Parietal lobe (tissue), 1 donor: Measurements from ENCODE around the gene GLIPR1L1. TPM values are rescaled to one million over a fixed set of nuclear protein-coding genes. Genes with fewer than 3 reads are reported as not detected.

Experiments used
- total RNA-seq: library from RNA; depleted of rRNA; stranded (reverse); fragments of >200 nt; gene quantifications from one replicate; pipeline ENCODE4 v1.2.3, GENCODE V29; 2014

GLIPR1L1 gene, protein sequence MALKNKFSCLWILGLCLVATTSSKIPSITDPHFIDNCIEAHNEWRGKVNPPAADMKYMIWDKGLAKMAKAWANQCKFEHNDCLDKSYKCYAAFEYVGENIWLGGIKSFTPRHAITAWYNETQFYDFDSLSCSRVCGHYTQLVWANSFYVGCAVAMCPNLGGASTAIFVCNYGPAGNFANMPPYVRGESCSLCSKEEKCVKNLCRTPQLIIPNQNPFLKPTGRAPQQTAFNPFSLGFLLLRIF
- not detected for total RNA-seq

DNA sequence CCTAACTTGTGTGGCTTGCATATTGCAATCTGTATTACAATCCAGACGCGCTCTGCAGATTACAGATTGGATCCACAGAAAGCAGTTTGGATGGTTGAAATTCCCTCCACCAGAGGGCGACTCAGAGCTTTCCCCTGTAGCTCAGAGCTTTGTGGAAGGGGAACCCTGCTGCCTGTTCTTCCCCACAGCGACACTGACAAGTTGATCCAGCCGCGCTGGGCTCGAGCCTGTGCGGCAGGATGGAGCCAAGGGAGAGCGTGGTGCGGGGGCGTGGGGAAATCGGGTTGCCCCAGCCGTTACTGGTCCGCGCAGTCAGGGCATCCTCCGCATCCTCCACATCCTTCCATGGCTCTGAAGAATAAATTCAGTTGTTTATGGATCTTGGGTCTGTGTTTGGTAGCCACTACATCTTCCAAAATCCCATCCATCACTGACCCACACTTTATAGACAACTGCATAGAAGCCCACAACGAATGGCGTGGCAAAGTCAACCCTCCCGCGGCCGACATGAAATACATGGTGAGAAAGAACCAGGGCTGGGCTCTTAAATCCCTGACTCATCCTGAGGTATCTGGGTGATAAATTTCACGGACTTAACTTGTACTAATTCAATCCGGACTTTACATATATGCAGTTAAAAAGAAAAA lies at the start of gene GLIPR1L1:
GLIPR1L1 (plus strand) TSS at position 287 of the 647 bp plus-strand sequence; CDS start at position 346, 59 bp downstream.

DNA sequence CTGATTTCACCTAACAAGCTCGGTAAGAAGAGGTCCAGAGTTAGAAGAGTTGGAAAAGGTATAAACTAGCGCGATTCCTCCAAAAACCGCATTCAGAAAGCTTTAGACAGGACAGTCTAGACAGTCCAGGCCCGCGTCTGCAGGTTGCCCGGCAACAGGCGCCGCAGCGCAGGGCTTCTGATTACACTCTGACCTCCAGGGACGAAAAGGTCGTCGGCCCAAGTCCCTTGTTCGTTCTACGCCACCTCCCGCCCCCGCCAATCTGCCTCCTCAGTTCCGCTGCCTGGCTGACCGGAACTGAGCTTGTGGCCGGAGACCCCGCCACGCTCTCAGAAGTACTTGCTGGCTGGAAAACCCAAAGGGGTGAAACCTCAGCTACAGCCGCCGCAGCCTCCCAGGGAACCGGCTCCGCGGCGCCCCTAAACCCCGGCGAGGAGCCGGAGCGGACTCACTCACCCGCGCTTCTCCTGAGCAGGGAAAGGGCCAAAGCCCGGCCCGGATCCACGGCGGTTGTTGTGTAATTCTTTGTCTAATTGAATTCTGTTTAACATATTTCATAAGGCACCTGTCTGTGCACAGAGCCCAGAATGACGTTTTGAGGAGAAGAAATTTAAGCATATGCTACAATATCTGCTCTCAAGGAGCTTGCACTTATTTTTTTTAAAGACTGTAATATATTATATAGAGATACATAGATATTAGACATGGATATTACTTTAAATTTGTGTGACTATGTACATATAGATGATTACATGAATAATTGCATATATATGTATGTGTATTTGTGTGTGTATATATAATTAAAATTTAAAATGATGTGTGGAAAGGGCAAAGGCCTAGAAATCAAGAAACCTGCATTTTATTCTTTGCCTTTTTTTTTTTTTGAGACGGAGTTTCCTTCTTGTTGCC lies 4.3 kb upstream of the GLIPR1L1 start, which contains the start of gene CAPS2:
CAPS2 (minus strand) TSS at position 407 of the 909 bp plus-strand sequence. CDS start 3,826 bp downstream, outside the sequence.

DNA sequence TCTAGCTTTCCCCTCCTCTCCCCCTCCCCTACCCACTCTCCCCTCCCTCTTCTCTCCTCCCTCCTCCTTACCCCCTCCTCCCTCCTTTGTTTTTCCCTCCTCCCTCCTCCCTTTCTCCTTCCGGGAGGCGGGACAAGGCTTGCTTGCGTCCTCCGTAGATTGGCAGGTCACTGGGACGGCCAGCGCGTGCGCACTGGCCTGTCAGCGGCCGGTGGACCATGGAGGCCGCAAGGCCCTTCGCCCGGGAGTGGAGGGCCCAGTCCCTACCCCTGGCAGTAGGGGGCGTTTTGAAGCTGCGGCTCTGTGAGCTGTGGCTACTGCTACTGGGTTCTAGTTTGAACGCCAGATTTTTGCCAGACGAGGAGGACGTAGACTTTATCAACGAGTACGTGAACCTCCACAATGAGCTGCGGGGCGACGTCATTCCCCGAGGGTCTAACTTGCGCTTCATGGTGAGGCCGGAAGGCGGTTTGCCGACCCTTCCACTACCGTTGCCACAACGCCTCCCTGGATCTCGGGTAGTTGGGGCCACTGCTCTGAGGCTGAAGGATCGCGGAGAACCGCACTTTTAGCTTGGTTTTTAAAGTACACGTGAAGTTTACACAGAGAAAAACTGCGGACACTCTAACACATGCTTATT lies 56.5 kb downstream of the GLIPR1L1 start, which contains the start of gene GLIPR1L2:
GLIPR1L2 (plus strand) TSS at position 191 of the 640 bp plus-strand sequence; CDS start at position 219, 28 bp downstream.

Other genes starting within 250 kb of the GLIPR1L1 start
- 19.7 TPM for gene KCNC2, start 124.8 kb upstream of the GLIPR1L1 start, total RNA-seq
- 14.7 TPM for gene CAPS2, start 4.3 kb upstream of the GLIPR1L1 start, total RNA-seq
- 0.94 TPM for gene GLIPR1L2, start 56.4 kb downstream of the GLIPR1L1 start, total RNA-seq
- gene GLIPR1, start 146.1 kb downstream of the GLIPR1L1 start, total RNA-seq: 0.94 TPM
- 42.3 TPM for gene KRR1, start 176.9 kb downstream of the GLIPR1L1 start, total RNA-seq